HCT116 (cell line): ENCODE data around the gene DIPK1A. TPM values are rescaled to one million over a fixed set of nuclear protein-coding genes. Genes with fewer than 3 reads are reported as not detected.
A peak's percentile ranks its signal among the peaks of the same experiment; 100 is the strongest.

Experiments
- ATAC-seq: fragments of 200-7000 bp; cut with Tn5 transposase; 2 replicates; pipeline ENCODE4 v1.9.1; 2020; ENCODE audit warnings: mild to moderate bottlenecking, moderate library complexity
- BruUV-seq: library from RNA; stranded (reverse); fragments of 400-500 nt; replicated peaks from 2 replicates; lab custom pipeline; 2021; lab: Mats Ljungman, UMichigan
- CTCF ChIA-PET: fragments of 300-600 bp; sonication (Branson Sonifier 250); formaldehyde crosslinking; loops from one replicate; lab custom pipeline; 2021; ENCODE audit warnings: antibody characterized with exemption; lab: Charles Lee
- POLR2A ChIA-PET: fragments of 300-600, 350-600 bp; sonication (Branson Sonifier 250); formaldehyde crosslinking; loops from one replicate; lab custom pipeline; 2021; ENCODE audit warnings: antibody characterized with exemption; lab: Charles Lee
- RAD21 ChIA-PET, 2 experiments: fragments of 300-600 bp; sonication (Branson Sonifier 250); formaldehyde crosslinking; loops; one replicate each; lab custom pipeline; 2023; ENCODE audit warnings: low total read pairs in 2 of 2; ENCODE audit not compliant: uncharacterized antibody in 2 of 2, unreplicated experiment in 2 of 2, low non-redundant PET in 1 of 2; lab: Charles Lee
- DNase-seq: peaks from one replicate; pipeline ENCODE4 v3.0.0-alpha.2; 2010; ENCODE audit warnings: low read depth, low spot score
- H2AFZ ChIP-seq: fragments of 200-600 bp; shearing (Covaris generic), sonication (generic); 2 replicates; pipeline ENCODE4 v1.6.1; 2017; ENCODE audit warnings: low read depth, mixed run types, mixed read lengths, antibody characterized with exemption, low read length; ENCODE audit not compliant: poor library complexity, severe bottlenecking
- H3K27ac ChIP-seq: 2 replicates; pipeline ENCODE4 v1.5.1; 2012; ENCODE audit warnings: low read depth, low read length
- H3K27me3 ChIP-seq: fragments of 200-600 bp; sonication (generic); 2 replicates; pipeline ENCODE4 v1.6.1; 2016; ENCODE audit warnings: mixed run types, low read length, mixed read lengths; ENCODE audit not compliant: insufficient read depth
- H3K36me3 ChIP-seq, 2 experiments: fragments of 200-500 bp in 1 of 2; fragments of 200-600 bp in 1 of 2; sonication (Bioruptor generic) in 1 of 2; sonication (generic) in 1 of 2; 2 replicates each; pipeline versions ENCODE4 v1.5.1 to v1.6.1; 2014 to 2016; ENCODE audit warnings: low read length in 2 of 2, inconsistent platforms in 1 of 2, mixed read lengths in 1 of 2, mixed run types in 1 of 2; ENCODE audit not compliant: insufficient read depth in 2 of 2, control insufficient read depth in 1 of 2
- H3K4me1 ChIP-seq, 2 experiments: fragments of 200-600 bp in 1 of 2; sonication (generic) in 1 of 2; 2 replicates each; pipeline versions ENCODE4 v1.5.1 to v1.6.1; 2012 to 2017; ENCODE audit warnings: low read length in 2 of 2, inconsistent platforms in 1 of 2, mild to moderate bottlenecking in 1 of 2, mixed read lengths in 1 of 2, mixed run types in 1 of 2, moderate library complexity in 1 of 2; ENCODE audit not compliant: insufficient read depth in 2 of 2, control insufficient read depth in 1 of 2
- H3K4me2 ChIP-seq: fragments of 200-600 bp; sonication (generic); 2 replicates; pipeline ENCODE4 v1.6.1; 2017; ENCODE audit warnings: mixed run types, low read length, mixed read lengths
- H3K4me3 ChIP-seq, 2 experiments: fragments of 200-600 bp in 1 of 2; sonication (generic) in 1 of 2; replicated peaks in 1 of 2; 2 replicates each; pipeline ENCODE4 v1.5.1; 2011 to 2016; ENCODE audit warnings: low read length in 2 of 2, control low read depth in 1 of 2, low read depth in 1 of 2, mild to moderate bottlenecking in 1 of 2, mixed read lengths in 1 of 2, mixed run types in 1 of 2
- H3K79me2 ChIP-seq: fragments of 200-600 bp; sonication (generic); 2 replicates; pipeline ENCODE4 v1.6.1; 2017; ENCODE audit warnings: mild to moderate bottlenecking, mixed run types, low read length, moderate library complexity, mixed read lengths; ENCODE audit not compliant: insufficient read depth
- H3K9ac ChIP-seq: fragments of 200-600 bp; sonication (generic); 2 replicates; pipeline ENCODE4 v1.6.1; 2016; ENCODE audit warnings: low read length, mixed read lengths
- H3K9me2 ChIP-seq: fragments of 200-600 bp; sonication (generic), shearing (Covaris generic); 2 replicates; pipeline ENCODE4 v1.6.1; 2017; ENCODE audit warnings: mixed run types, mild to moderate bottlenecking, moderate library complexity; ENCODE audit not compliant: insufficient read depth
- H3K9me3 ChIP-seq, 2 experiments: fragments of 200-500 bp in 1 of 2; fragments of 200-600 bp in 1 of 2; sonication (Bioruptor generic) in 1 of 2; sonication (generic) in 1 of 2; 2 replicates each; pipeline ENCODE4 v1.6.1; 2014 to 2017; ENCODE audit warnings: low read length in 2 of 2, mixed read lengths in 2 of 2, inconsistent platforms in 1 of 2, low read depth in 1 of 2, mild to moderate bottlenecking in 1 of 2, mixed run types in 1 of 2, moderate library complexity in 1 of 2; ENCODE audit not compliant: control insufficient read depth in 1 of 2, insufficient read depth in 1 of 2
- H4K20me1 ChIP-seq: fragments of 200-600 bp; sonication (generic), shearing (Covaris generic); 2 replicates; pipeline ENCODE4 v1.6.1; 2017; ENCODE audit warnings: mixed run types, mild to moderate bottlenecking, moderate library complexity; ENCODE audit not compliant: insufficient read depth
- CBX3 ChIP-seq: IDR thresholded peaks from 2 replicates; pipeline ENCODE4 v1.6.1; 2012; ENCODE audit warnings: low read depth
- CEBPB ChIP-seq: IDR thresholded peaks from 2 replicates; pipeline ENCODE4 v1.6.1; 2012; ENCODE audit warnings: low read depth
- EGR1 ChIP-seq: IDR thresholded peaks from 2 replicates; pipeline ENCODE4 v1.6.1; 2012; ENCODE audit warnings: low read depth
- EZH2phosphoT487 ChIP-seq: fragments of 200-600 bp; IDR thresholded peaks from 2 replicates; pipeline ENCODE4 v1.6.1; 2018; ENCODE audit warnings: antibody characterized with exemption, borderline replicate concordance
- FOSL1 ChIP-seq: IDR thresholded peaks from 2 replicates; pipeline ENCODE4 v1.6.1; 2012; ENCODE audit warnings: low read depth
- JUND ChIP-seq: IDR thresholded peaks from 2 replicates; pipeline ENCODE4 v1.6.1; 2012
- POLR2A ChIP-seq: IDR thresholded peaks from 2 replicates; pipeline ENCODE4 v1.7.0; 2011; ENCODE audit warnings: borderline replicate concordance; ENCODE audit not compliant: insufficient read depth, insufficient read length; ENCODE audit errors: extremely low read depth
- POLR2AphosphoS5 ChIP-seq: IDR thresholded peaks from 2 replicates; pipeline ENCODE4 v1.6.1; 2011; ENCODE audit warnings: mild to moderate bottlenecking, low read depth, low read length, moderate library complexity
- SRF ChIP-seq: IDR thresholded peaks from 2 replicates; pipeline ENCODE4 v1.6.1; 2012; ENCODE audit warnings: low read depth
- TCF7L2 ChIP-seq: IDR thresholded peaks from 2 replicates; pipeline ENCODE4 v1.7.0; 2011; ENCODE audit warnings: borderline replicate concordance, inconsistent platforms; ENCODE audit not compliant: insufficient read depth, insufficient read length; ENCODE audit errors: extremely low read depth
- YY1 ChIP-seq: IDR thresholded peaks from 2 replicates; pipeline ENCODE4 v1.6.1; 2011; ENCODE audit warnings: low read length, low read depth, moderate library complexity, mild to moderate bottlenecking; ENCODE audit not compliant: insufficient replicate concordance; ENCODE audit errors: extremely low read depth
- ZFX ChIP-seq: fragments of 450-650 bp; IDR thresholded peaks from 2 replicates; pipeline ENCODE4 v1.6.1; 2017
- intact Hi-C: fragments of 100-400 bp; cut with micrococcal nuclease; formaldehyde crosslinking; loops from 2 replicates; pipeline ENCODE4 v1.10.0; 2022
- total RNA-seq: library from RNA; stranded (reverse); gene quantifications from one replicate; pipeline ENCODE4 v1.2.1, GENCODE V29; 2021; ENCODE audit not compliant: unreplicated experiment
- TF ChIP-seq, protein P1 (sequence below): IDR thresholded peaks from 2 replicates; pipeline ENCODE4 v1.6.1; 2011; ENCODE audit warnings: mild to moderate bottlenecking, low read length, moderate library complexity; ENCODE audit not compliant: insufficient replicate concordance; ENCODE audit errors: extremely low read depth
- TF ChIP-seq, protein P2 (sequence below): IDR thresholded peaks from 2 replicates; pipeline ENCODE4 v1.6.1; 2012; ENCODE audit warnings: low read depth

The DIPK1A gene
- total RNA-seq, 1 experiment from 2014 or later: 4.3 TPM

DNA sequence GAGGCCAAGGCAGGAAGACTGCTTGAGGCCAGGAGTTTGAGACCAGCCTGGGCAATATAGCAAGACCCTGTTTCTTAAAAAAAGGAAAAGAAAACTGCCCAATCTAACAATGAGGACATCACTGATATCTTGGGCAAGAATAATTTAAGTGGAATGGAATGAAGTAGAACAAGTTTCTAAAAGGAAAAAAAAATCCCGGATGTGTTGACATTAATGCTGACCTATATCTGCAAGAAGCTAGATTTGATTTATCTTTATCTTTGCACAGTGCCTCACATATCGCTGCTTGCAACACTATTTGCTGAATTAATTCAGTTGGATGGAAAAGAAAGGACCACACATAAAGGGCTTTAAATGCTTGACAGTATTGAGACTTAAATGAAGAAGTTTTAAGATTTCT, 27.8 kb downstream of the DIPK1A start:
- Histone ChIP-seq H2AFZ (no peak overlapping the region), H3K27me3 (no peaks in the 10 kb centered on the region), H3K9me2 (no peaks in the 10 kb centered on the region), H3K9me3 (no peaks in the 10 kb centered on the region), H3K9ac (no peak overlapping the region), H3K4me3 (no peak overlapping the region), H3K36me3 (no peaks in the 10 kb centered on the region), H3K27ac (no peak overlapping the region), H4K20me1 (no peaks in the 10 kb centered on the region), H3K4me1 (peaks cover 8% of the 10 kb centered on the region in 2 experiments; a peak in 2 of 4 replicates), H3K79me2 (no peaks in the 10 kb centered on the region), H3K4me2 (peak overlapping the region; percentile 3; the same call in 1 of the 2 replicates)
- DNase-seq (no peak), ATAC-seq (no peak)
- ChIA-PET CTCF (no interaction called here), POLR2A (no interaction called here), RAD21 (no interaction called here)
- no TSS peak for BruUV-seq
- intact Hi-C loops: no loop called here
- TF ChIP-seq CBX3: no peak
- no peak for TF ChIP-seq YY1
- no peak for TF ChIP-seq JUND
- TF ChIP-seq POLR2A: no peak
- no peak for TF ChIP-seq FOSL1
- no peak for TF ChIP-seq CEBPB
- no peak for TF ChIP-seq POLR2AphosphoS5
- TF ChIP-seq, protein P1, sequence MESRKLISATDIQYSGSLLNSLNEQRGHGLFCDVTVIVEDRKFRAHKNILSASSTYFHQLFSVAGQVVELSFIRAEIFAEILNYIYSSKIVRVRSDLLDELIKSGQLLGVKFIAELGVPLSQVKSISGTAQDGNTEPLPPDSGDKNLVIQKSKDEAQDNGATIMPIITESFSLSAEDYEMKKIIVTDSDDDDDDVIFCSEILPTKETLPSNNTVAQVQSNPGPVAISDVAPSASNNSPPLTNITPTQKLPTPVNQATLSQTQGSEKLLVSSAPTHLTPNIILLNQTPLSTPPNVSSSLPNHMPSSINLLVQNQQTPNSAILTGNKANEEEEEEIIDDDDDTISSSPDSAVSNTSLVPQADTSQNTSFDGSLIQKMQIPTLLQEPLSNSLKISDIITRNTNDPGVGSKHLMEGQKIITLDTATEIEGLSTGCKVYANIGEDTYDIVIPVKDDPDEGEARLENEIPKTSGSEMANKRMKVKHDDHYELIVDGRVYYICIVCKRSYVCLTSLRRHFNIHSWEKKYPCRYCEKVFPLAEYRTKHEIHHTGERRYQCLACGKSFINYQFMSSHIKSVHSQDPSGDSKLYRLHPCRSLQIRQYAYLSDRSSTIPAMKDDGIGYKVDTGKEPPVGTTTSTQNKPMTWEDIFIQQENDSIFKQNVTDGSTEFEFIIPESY: no peak
- no peak for TF ChIP-seq EGR1
- TF ChIP-seq SRF: no peak
- TF ChIP-seq, protein P2, sequence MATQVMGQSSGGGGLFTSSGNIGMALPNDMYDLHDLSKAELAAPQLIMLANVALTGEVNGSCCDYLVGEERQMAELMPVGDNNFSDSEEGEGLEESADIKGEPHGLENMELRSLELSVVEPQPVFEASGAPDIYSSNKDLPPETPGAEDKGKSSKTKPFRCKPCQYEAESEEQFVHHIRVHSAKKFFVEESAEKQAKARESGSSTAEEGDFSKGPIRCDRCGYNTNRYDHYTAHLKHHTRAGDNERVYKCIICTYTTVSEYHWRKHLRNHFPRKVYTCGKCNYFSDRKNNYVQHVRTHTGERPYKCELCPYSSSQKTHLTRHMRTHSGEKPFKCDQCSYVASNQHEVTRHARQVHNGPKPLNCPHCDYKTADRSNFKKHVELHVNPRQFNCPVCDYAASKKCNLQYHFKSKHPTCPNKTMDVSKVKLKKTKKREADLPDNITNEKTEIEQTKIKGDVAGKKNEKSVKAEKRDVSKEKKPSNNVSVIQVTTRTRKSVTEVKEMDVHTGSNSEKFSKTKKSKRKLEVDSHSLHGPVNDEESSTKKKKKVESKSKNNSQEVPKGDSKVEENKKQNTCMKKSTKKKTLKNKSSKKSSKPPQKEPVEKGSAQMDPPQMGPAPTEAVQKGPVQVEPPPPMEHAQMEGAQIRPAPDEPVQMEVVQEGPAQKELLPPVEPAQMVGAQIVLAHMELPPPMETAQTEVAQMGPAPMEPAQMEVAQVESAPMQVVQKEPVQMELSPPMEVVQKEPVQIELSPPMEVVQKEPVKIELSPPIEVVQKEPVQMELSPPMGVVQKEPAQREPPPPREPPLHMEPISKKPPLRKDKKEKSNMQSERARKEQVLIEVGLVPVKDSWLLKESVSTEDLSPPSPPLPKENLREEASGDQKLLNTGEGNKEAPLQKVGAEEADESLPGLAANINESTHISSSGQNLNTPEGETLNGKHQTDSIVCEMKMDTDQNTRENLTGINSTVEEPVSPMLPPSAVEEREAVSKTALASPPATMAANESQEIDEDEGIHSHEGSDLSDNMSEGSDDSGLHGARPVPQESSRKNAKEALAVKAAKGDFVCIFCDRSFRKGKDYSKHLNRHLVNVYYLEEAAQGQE: no peak
- TF ChIP-seq EZH2phosphoT487: no peak
- no peak for TF ChIP-seq ZFX
- no peak for TF ChIP-seq TCF7L2
